HepG2 (cell line): ENCODE measurements around the gene ARHGEF12. TPM values are rescaled to one million over a fixed set of nuclear protein-coding genes. Genes with fewer than 3 reads are reported as not detected.

Experiments used
- ATAC-seq: fragments of 200-7000 bp; cut with Tn5 transposase; 3 replicates; pipeline ENCODE4 v1.9.1; 2020; ENCODE audit warnings: mild to moderate bottlenecking, moderate library complexity
- BruUV-seq: library from RNA; stranded (reverse); fragments of 400-500 nt; replicated peaks from 2 replicates; lab custom pipeline; 2021; lab: Mats Ljungman, UMichigan
- CTCF ChIA-PET: fragments of 300-600 bp; formaldehyde crosslinking; extraction: SDS; loops from one replicate; lab custom pipeline; 2021; ENCODE audit warnings: low total read pairs, inconsistent platforms, low intra/inter-chr PET ratio; lab: Yijun Ruan, JAX
- POLR2A ChIA-PET: fragments of 350-600 bp; sonication (Branson Sonifier 250); formaldehyde crosslinking; loops from one replicate; lab custom pipeline; 2020; ENCODE audit warnings: antibody characterized with exemption, inconsistent platforms; lab: Yijun Ruan, JAX
- DNase-seq: peaks from one replicate; pipeline ENCODE4 v3.0.0-alpha.2; 2015; ENCODE audit warnings: low spot score
- FAIRE-seq: peaks from 3 replicates; lab custom pipeline; 2011; peaks lifted over from hg19 to GRCh38; lab: Jason Lieb, UNC
- H2AFZ ChIP-seq: one replicate; pipeline ENCODE4 v1.6.1; 2011; ENCODE audit warnings: low read length, inconsistent platforms
- H3K27ac ChIP-seq: fragments of 300-600 bp; 3 replicates; pipeline ENCODE4 v1.8.0; 2011; ENCODE audit warnings: mixed run types, mild to moderate bottlenecking, mixed read lengths, low read length, inconsistent platforms; ENCODE audit not compliant: insufficient read depth; ENCODE audit errors: extremely low read length
- H3K27me3 ChIP-seq, 2 experiments: fragments of 200-600 bp in 1 of 2; 2 replicates in 1 of 2; 3 replicates in 1 of 2; pipeline versions ENCODE4 v1.6.0 to v1.8.0; 2011; ENCODE audit warnings: low read length in 2 of 2, mild to moderate bottlenecking in 2 of 2, moderate library complexity in 2 of 2, inconsistent platforms in 1 of 2; ENCODE audit not compliant: insufficient read depth in 2 of 2, control insufficient read depth in 1 of 2
- H3K36me3 ChIP-seq, 2 experiments: fragments of 200-600 bp in 1 of 2; replicated peaks in 1 of 2; 2 replicates in 1 of 2; 3 replicates in 1 of 2; pipeline versions ENCODE4 v1.5.1 to v1.8.0; 2011; ENCODE audit warnings: low read length in 2 of 2, inconsistent platforms in 1 of 2; ENCODE audit not compliant: insufficient read depth in 2 of 2, control insufficient read depth in 1 of 2
- H3K4me1 ChIP-seq: 2 replicates; pipeline ENCODE4 v1.5.1; 2012; ENCODE audit warnings: low read length, inconsistent platforms; ENCODE audit not compliant: insufficient read depth
- H3K4me2 ChIP-seq: 2 replicates; pipeline ENCODE4 v1.6.0; 2011; ENCODE audit warnings: low read depth, low read length, inconsistent platforms
- H3K4me3 ChIP-seq, 3 experiments: fragments of 200-600 bp in 1 of 3; sonication (generic), shearing (Covaris generic) in 1 of 3; replicated peaks in 1 of 3; 2 replicates each; pipeline ENCODE4 v1.5.1; 2011 to 2016; ENCODE audit warnings: low read length in 3 of 3, inconsistent platforms in 2 of 3, low read depth in 2 of 3, mild to moderate bottlenecking in 2 of 3, control low read depth in 1 of 3, mixed read lengths in 1 of 3; ENCODE audit not compliant: insufficient read depth in 1 of 3
- H3K79me2 ChIP-seq: one replicate; pipeline ENCODE4 v1.6.1; 2011; ENCODE audit warnings: low read length, inconsistent platforms; ENCODE audit not compliant: insufficient read depth
- H3K9ac ChIP-seq: 2 replicates; pipeline ENCODE4 v1.6.0; 2011; ENCODE audit warnings: mild to moderate bottlenecking, low read depth, low read length, inconsistent platforms; ENCODE audit not compliant: insufficient read depth
- H3K9me3 ChIP-seq: 2 replicates; pipeline ENCODE4 v1.5.1; 2012; ENCODE audit warnings: mild to moderate bottlenecking, low read length
- H4K20me1 ChIP-seq: 2 replicates; pipeline ENCODE4 v1.6.0; 2011; ENCODE audit warnings: inconsistent platforms, mild to moderate bottlenecking, low read length, moderate library complexity; ENCODE audit not compliant: insufficient read depth
- PHF5A ChIP-seq: IDR thresholded peaks from one replicate; pipeline ENCODE4 v1.6.1; 2018; ENCODE audit warnings: low read depth, missing genetic modification reagents; ENCODE audit not compliant: unreplicated experiment
- WGBS: methylation state at CpG from one replicate; pipeline ENCODE4 v1.1.6; 2017; ENCODE audit warnings: low lambda C conversion rate; 5-methylcytosine and 5-hydroxymethylcytosine counted together
- in situ Hi-C: cut with HindIII; loops from 2 replicates; pipeline ENCODE4 v1.10.0; 2017; ENCODE audit warnings: low pct_unique_long_range_greater_than_20kb; ENCODE audit not compliant: extremely low pct_ligation_motif_present
- intact Hi-C: fragments of 100-400 bp; cut with micrococcal nuclease; formaldehyde crosslinking; loops from one replicate; pipeline ENCODE4 v1.10.0; 2022; ENCODE audit not compliant: unreplicated experiment
- polyA plus RNA-seq, 8 experiments: library from polyadenylated mRNA; depleted of rRNA in 3 of 8; stranded (reverse) in 7 of 8; unstranded in 1 of 8; fragments of >200 nt; fragmentation: Illumina TruSeq in 4 of 8; extraction: Trizol in 4 of 8; gene quantifications; 2 replicates each; pipeline versions ENCODE4 v1.2.1 to v1.2.3, GENCODE V29; 2011 to 2016; ENCODE audit warnings: low read depth in 4 of 8, missing spikeins in 1 of 8, mixed read lengths in 1 of 8; ENCODE audit not compliant: insufficient read depth in 1 of 8
- total RNA-seq, 5 experiments: library from RNA; depleted of rRNA; stranded (reverse); fragments of >200 nt; fragmentation: Illumina TruSeq; extraction: Trizol; gene quantifications; 2 replicates each; pipeline ENCODE4 v1.2.3, GENCODE V29; 2016; ENCODE audit warnings: low read depth in 1 of 5
- TF ChIP-seq, protein P1 (sequence below): sonication (generic); formaldehyde crosslinking; IDR thresholded peaks from 2 replicates; pipeline ENCODE4 v1.4.0; 2020; ENCODE audit warnings: missing genetic modification reagents
- TF ChIP-seq, protein P2 (sequence below): sonication (generic); formaldehyde crosslinking; IDR thresholded peaks from 2 replicates; pipeline ENCODE4 v1.5.0; 2020; ENCODE audit warnings: mild to moderate bottlenecking, missing genetic modification reagents, moderate library complexity

Gene ARHGEF12
- total and polyA plus RNA-seq, 2 of the 13 experiments (the other 11 are each of a cell fraction or from before 2014, with no cell fraction given) = 17.9 to 54.4 TPM

DNA sequence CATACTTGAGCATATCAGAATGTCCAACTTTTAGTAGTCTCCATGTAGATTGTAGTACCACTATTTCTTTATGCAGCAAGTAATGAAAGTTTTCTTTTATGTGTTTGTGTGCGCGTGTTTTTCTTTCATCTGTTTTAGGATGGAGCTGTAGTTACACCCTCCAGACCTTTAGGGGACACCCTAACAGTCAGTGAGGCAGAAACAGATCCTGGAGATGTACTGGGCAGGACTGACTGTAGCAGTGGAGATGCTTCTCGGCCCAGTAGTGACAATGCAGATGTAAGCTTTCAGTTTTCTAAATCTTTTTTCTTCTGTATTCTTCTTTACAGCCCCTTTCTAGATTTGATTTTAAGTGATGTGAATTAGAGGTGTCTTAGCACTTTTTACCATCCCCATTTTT, 95.4 kb downstream of the ARHGEF12 start:
- no TSS peak for BruUV-seq
- Histone ChIP-seq H3K27ac (no peak overlapping the region), H3K79me2 (no peaks in the 10 kb centered on the region), H3K36me3 (peaks cover 0 to 28% of the 10 kb centered on the region in 2 experiments; a peak in 4 of 5 replicates), H3K4me1 (no peaks in the 10 kb centered on the region), H3K27me3 (no peaks in the 10 kb centered on the region), H4K20me1 (no peaks in the 10 kb centered on the region), H3K4me2 (no peak overlapping the region), H3K9me3 (no peaks in the 10 kb centered on the region), H3K4me3 (no peak overlapping the region), H2AFZ (no peak overlapping the region), H3K9ac (no peak overlapping the region)
- 96% methylated on average over 3 of the region's 3 CpGs for WGBS
- in situ Hi-C loops = no loop called here
- FAIRE-seq = peak; percentile 8
- peak; percentile 18 for DNase-seq
- POLR2A ChIA-PET = no interaction called here
- TF ChIP-seq, protein P1, sequence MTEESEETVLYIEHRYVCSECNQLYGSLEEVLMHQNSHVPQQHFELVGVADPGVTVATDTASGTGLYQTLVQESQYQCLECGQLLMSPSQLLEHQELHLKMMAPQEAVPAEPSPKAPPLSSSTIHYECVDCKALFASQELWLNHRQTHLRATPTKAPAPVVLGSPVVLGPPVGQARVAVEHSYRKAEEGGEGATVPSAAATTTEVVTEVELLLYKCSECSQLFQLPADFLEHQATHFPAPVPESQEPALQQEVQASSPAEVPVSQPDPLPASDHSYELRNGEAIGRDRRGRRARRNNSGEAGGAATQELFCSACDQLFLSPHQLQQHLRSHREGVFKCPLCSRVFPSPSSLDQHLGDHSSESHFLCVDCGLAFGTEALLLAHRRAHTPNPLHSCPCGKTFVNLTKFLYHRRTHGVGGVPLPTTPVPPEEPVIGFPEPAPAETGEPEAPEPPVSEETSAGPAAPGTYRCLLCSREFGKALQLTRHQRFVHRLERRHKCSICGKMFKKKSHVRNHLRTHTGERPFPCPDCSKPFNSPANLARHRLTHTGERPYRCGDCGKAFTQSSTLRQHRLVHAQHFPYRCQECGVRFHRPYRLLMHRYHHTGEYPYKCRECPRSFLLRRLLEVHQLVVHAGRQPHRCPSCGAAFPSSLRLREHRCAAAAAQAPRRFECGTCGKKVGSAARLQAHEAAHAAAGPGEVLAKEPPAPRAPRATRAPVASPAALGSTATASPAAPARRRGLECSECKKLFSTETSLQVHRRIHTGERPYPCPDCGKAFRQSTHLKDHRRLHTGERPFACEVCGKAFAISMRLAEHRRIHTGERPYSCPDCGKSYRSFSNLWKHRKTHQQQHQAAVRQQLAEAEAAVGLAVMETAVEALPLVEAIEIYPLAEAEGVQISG = peak; percentile 93
- TF ChIP-seq, protein P2, sequence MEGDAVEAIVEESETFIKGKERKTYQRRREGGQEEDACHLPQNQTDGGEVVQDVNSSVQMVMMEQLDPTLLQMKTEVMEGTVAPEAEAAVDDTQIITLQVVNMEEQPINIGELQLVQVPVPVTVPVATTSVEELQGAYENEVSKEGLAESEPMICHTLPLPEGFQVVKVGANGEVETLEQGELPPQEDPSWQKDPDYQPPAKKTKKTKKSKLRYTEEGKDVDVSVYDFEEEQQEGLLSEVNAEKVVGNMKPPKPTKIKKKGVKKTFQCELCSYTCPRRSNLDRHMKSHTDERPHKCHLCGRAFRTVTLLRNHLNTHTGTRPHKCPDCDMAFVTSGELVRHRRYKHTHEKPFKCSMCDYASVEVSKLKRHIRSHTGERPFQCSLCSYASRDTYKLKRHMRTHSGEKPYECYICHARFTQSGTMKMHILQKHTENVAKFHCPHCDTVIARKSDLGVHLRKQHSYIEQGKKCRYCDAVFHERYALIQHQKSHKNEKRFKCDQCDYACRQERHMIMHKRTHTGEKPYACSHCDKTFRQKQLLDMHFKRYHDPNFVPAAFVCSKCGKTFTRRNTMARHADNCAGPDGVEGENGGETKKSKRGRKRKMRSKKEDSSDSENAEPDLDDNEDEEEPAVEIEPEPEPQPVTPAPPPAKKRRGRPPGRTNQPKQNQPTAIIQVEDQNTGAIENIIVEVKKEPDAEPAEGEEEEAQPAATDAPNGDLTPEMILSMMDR (CRISPR knock-in tag) = 0 out of 2 replicates have a peak, but pooled peaks have one; percentile 29
- TF ChIP-seq PHF5A (CRISPR knock-in tag) = no peak
- ATAC-seq = peak; percentile 80
- intact Hi-C loops = loop anchor here (5.0 kb wide), 1 partner anchor 94 kb away; the partner anchor contains the start of gene ARHGEF12
- CTCF ChIA-PET = interaction anchor here (1.1 kb wide), 1 partner anchor 97 kb away, joined by 4 read pairs; no protein-coding TSS in a partner anchor
